GM12878 (cell line): ENCODE data around the gene P3H3. TPM values are rescaled to one million over a fixed set of nuclear protein-coding genes. Genes with fewer than 3 reads are reported as not detected.
A peak's percentile ranks its signal among the peaks of the same experiment; 100 is the strongest.
"Not testable (repeated sequence)": the region's sequence is repeated elsewhere in the genome, so short reads cannot be mapped to it uniquely, and the experiment has no call there.

Experiments
- ATAC-seq: fragments of 200-7000 bp; cut with Tn5 transposase; 3 replicates; pipeline ENCODE4 v1.9.1; 2020; ENCODE audit warnings: mild to moderate bottlenecking, moderate library complexity
- BruUV-seq: library from RNA; stranded (reverse); fragments of 400-500 nt; replicated peaks from 2 replicates; lab custom pipeline; 2021; lab: Mats Ljungman, UMichigan
- CTCF ChIA-PET: fragments of 300-600 bp; sonication (Branson Sonifier 250); formaldehyde crosslinking; extraction: SDS; loops from one replicate; lab custom pipeline; 2021; ENCODE audit warnings: inconsistent platforms; lab: Yijun Ruan, JAX
- POLR2A ChIA-PET: fragments of 350-600 bp; formaldehyde crosslinking; extraction: SDS; loops from one replicate; lab custom pipeline; 2021; ENCODE audit warnings: inconsistent platforms; lab: Charles Lee
- RAD21 ChIA-PET: fragments of 300-600 bp; sonication (Branson Sonifier 250); formaldehyde crosslinking; loops from one replicate; lab custom pipeline; 2023; ENCODE audit warnings: antibody characterized with exemption; ENCODE audit not compliant: unreplicated experiment; lab: Charles Lee
- SMC1A ChIA-PET: fragments of 300-600 bp; sonication (Branson Sonifier 250); formaldehyde crosslinking; loops from one replicate; lab custom pipeline; 2023; ENCODE audit not compliant: unreplicated experiment, uncharacterized antibody; lab: Charles Lee
- DNase-seq: peaks from one replicate; pipeline ENCODE4 v3.0.0-alpha.2; 2011; ENCODE audit warnings: low read depth, low spot score
- FAIRE-seq: peaks from 3 replicates; lab custom pipeline; 2011; peaks lifted over from hg19 to GRCh38; lab: Jason Lieb, UNC
- H2AFZ ChIP-seq: 2 replicates; pipeline ENCODE4 v1.6.0; 2011; ENCODE audit warnings: low read depth, low read length, control low read depth; ENCODE audit not compliant: control insufficient read depth
- H3K27ac ChIP-seq: 2 replicates; pipeline ENCODE4 v1.5.1; 2011; ENCODE audit warnings: control low read depth; ENCODE audit not compliant: control insufficient read depth, insufficient read depth
- H3K27me3 ChIP-seq, 2 experiments: replicated peaks in 1 of 2; 2 replicates each; pipeline versions ENCODE4 v1.6.0 to v1.6.1; 2011; ENCODE audit warnings: low read length in 1 of 2; ENCODE audit not compliant: control insufficient read depth in 2 of 2, insufficient read depth in 2 of 2
- H3K36me3 ChIP-seq, 2 experiments: 2 replicates each; pipeline ENCODE4 v1.5.1; 2011; ENCODE audit warnings: low read length in 1 of 2; ENCODE audit not compliant: control insufficient read depth in 2 of 2, insufficient read depth in 2 of 2
- H3K4me1 ChIP-seq: 2 replicates; pipeline ENCODE4 v1.6.1; 2011; ENCODE audit warnings: mild to moderate bottlenecking, low read length, moderate library complexity, mixed read lengths; ENCODE audit not compliant: control insufficient read depth, insufficient read depth
- H3K4me2 ChIP-seq: 2 replicates; pipeline ENCODE4 v1.6.0; 2011; ENCODE audit warnings: control low read depth; ENCODE audit not compliant: control insufficient read depth, insufficient read depth
- H3K4me3 ChIP-seq: fragments of 200-600 bp; sonication (generic); 2 replicates; pipeline ENCODE4 v1.5.1; 2016
- H3K79me2 ChIP-seq: 2 replicates; pipeline ENCODE4 v1.6.0; 2011; ENCODE audit warnings: low read length; ENCODE audit not compliant: control insufficient read depth, insufficient read depth
- H3K9ac ChIP-seq: 2 replicates; pipeline ENCODE4 v1.8.0; 2011; ENCODE audit warnings: low read length, control low read depth, mixed read lengths; ENCODE audit not compliant: control insufficient read depth, insufficient read depth
- H3K9me3 ChIP-seq: replicated peaks from 3 replicates; pipeline ENCODE4 v1.5.1; 2011; ENCODE audit warnings: mild to moderate bottlenecking, low read length; ENCODE audit not compliant: control insufficient read depth, insufficient read depth
- H4K20me1 ChIP-seq: 2 replicates; pipeline ENCODE4 v1.6.0; 2011; ENCODE audit not compliant: control insufficient read depth, insufficient read depth
- CTCF ChIP-seq, 3 experiments: IDR thresholded peaks in 2 of 3; conservative IDR thresholded peaks in 1 of 3; 2 replicates each; pipeline ENCODE4 v1.5.1; 2011; ENCODE audit warnings: low read depth in 3 of 3, low read length in 3 of 3, mild to moderate bottlenecking in 3 of 3, control low read depth in 2 of 3, moderate library complexity in 2 of 3, inconsistent platforms in 1 of 3, mixed read lengths in 1 of 3; ENCODE audit not compliant: control insufficient read depth in 2 of 3, insufficient read depth in 1 of 3; ENCODE audit errors: extremely low read depth in 1 of 3
- POLR2A ChIP-seq: IDR thresholded peaks from 2 replicates; pipeline ENCODE4 v1.6.1; 2011; ENCODE audit warnings: low read depth, mild to moderate bottlenecking, low read length
- POLR2AphosphoS2 ChIP-seq: IDR thresholded peaks from 2 replicates; pipeline ENCODE4 v1.6.1; 2011; ENCODE audit warnings: low read depth, mild to moderate bottlenecking, low read length, improper control_type of control experiment, moderate library complexity
- WGBS: methylation state at CpG from one replicate; pipeline ENCODE4 v1.1.6; 2016; ENCODE audit warnings: low lambda C conversion rate; ENCODE audit not compliant: insufficient replicate concordance, insufficient coverage; ENCODE audit errors: missing lambda C conversion rate; 5-methylcytosine and 5-hydroxymethylcytosine counted together
- in situ Hi-C: fragments of 300-500 bp; cut with MboI; formaldehyde crosslinking; loops from 9 replicates; pipeline ENCODE4 v1.14.3; 2018; ENCODE audit warnings: mixed read lengths
- intact Hi-C: fragments of 100-400 bp; cut with micrococcal nuclease; formaldehyde crosslinking; loops from one replicate; pipeline ENCODE4 v1.14.2; 2022; ENCODE audit not compliant: unreplicated experiment
- polyA plus RNA-seq, 11 experiments: library from polyadenylated mRNA; depleted of rRNA in 4 of 11; unstranded in 6 of 11; stranded (reverse) in 5 of 11; fragments of >200 nt; fragmentation: Nextera tagmentation in 4 of 11; fragmentation: Illumina TruSeq in 1 of 11; extraction: Ambion mirVana in 4 of 11; extraction: Trizol in 1 of 11; gene quantifications; 1 replicate in 1 of 11; 2 replicates in 10 of 11; pipeline versions ENCODE4 v1.2.1 to v1.2.3, GENCODE V29; 2011 to 2016; ENCODE audit warnings: inconsistent platforms in 2 of 11, missing spikeins in 2 of 11, low read depth in 1 of 11
- total RNA-seq, 4 experiments: library from RNA; depleted of rRNA in 3 of 4; stranded (reverse); fragments of >200 nt in 3 of 4; fragmentation: Illumina TruSeq in 1 of 4; extraction: Trizol in 1 of 4; gene quantifications; 2 replicates each; pipeline versions ENCODE4 v1.2.1 to v1.2.3, GENCODE V29; 2013 to 2021

Gene P3H3
- total and polyA plus RNA-seq, 10 of the 15 experiments (the other 5 are each of a cell fraction or from before 2014, with no cell fraction given) = 0.03 to 0.21 (median 0.05) TPM; not detected in 7

GRCh38 chr12:6869049-6870021 lies 41.1 kb downstream of the P3H3 start (continued):
- TF ChIP-seq CTCF (IDR thresholded peaks at IDR 0.05 in 2 of 3, conservative IDR thresholded peaks at IDR 0.05 in 1 of 3; ENCODE audit: control insufficient read depth in 2 of 3, extremely low read depth in 1 of 3, insufficient read depth in 1 of 3, low read depth in 3 of 3, low read length in 3 of 3) = peak; percentile 83 to 87 (median 87)

DNA sequence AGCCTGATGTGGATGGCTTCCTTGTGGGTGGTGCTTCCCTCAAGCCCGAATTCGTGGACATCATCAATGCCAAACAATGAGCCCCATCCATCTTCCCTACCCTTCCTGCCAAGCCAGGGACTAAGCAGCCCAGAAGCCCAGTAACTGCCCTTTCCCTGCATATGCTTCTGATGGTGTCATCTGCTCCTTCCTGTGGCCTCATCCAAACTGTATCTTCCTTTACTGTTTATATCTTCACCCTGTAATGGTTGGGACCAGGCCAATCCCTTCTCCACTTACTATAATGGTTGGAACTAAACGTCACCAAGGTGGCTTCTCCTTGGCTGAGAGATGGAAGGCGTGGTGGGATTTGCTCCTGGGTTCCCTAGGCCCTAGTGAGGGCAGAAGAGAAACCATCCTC lies 42.1 kb downstream of the P3H3 start:
- ATAC-seq, H3K27me3 ChIP-seq, intact Hi-C loops, H2AFZ ChIP-seq, H3K9ac ChIP-seq, DNase-seq, H3K27ac ChIP-seq, in situ Hi-C loops, FAIRE-seq, H3K9me3 ChIP-seq: not testable (repeated sequence)
- peaks cover 16% of the 10 kb centered on the region for H4K20me1 ChIP-seq
- ChIA-PET RAD21 (interaction anchor here (1.6 to 5.6 kb wide), 3 partner anchors 17 to 32 kb away, joined by 4 to 42 read pairs (median 37); partner anchors contain the start of genes CDCA3 and USP5), POLR2A (interaction anchor here (3.8 to 5.0 kb wide), 2 partner anchors 17 to 21 kb away, joined by 21 to 52 read pairs; partner anchors contain the start of genes CDCA3 and USP5), CTCF (interaction anchor here (0.7 to 9.5 kb wide), 13 partner anchors 11 to 242 kb away, joined by 3 to 173 read pairs (median 12); partner anchors contain the start of genes C12orf57, C1RL, CDCA3 and RNU7-1), SMC1A (interaction anchor here (0.7 to 1.6 kb wide), 4 partner anchors 11 to 89 kb away, joined by 3 read pairs; partner anchors contain the start of genes C12orf57 and RNU7-1)
- TF ChIP-seq POLR2A = 0 out of 2 replicates have a peak, but pooled peaks have one; percentile 31
- 0 out of 2 replicates have a peak, but pooled peaks have one; percentile 35 for TF ChIP-seq POLR2AphosphoS2
- peaks cover 35% of the 10 kb centered on the region for H3K4me1 ChIP-seq
- peak overlapping the region; percentile 35; the same call in 1 of the 2 replicates for H3K4me3 ChIP-seq
- peaks cover 19 to 23% of the 10 kb centered on the region in 2 experiments for H3K36me3 ChIP-seq
- 69% methylated on average over 4 of the region's 4 CpGs for WGBS
- peaks cover 42% of the 10 kb centered on the region for H3K79me2 ChIP-seq
- H3K4me2 ChIP-seq = peak overlapping the region; percentile 0; the same call in 1 of the 2 replicates
- TSS peak; percentile 70 for BruUV-seq
